Endothelial cell of umbilical vein (primary cell): Measurements from ENCODE around the gene SNX24.

Source experiments
- EZH2 ChIP-seq: IDR thresholded peaks from 2 replicates; pipeline ENCODE4 v1.6.1; 2012; ENCODE audit warnings: borderline replicate concordance, low read depth, mild to moderate bottlenecking, moderate library complexity, low read length, inconsistent platforms; ENCODE audit not compliant: severe bottlenecking
- FOS ChIP-seq: IDR thresholded peaks from 2 replicates; pipeline ENCODE4 v1.6.1; 2011; ENCODE audit warnings: mild to moderate bottlenecking, low read length, moderate library complexity, borderline replicate concordance; ENCODE audit not compliant: insufficient read depth
- GATA2 ChIP-seq: IDR thresholded peaks from 2 replicates; pipeline ENCODE4 v1.7.0; 2011; ENCODE audit warnings: low read depth, mild to moderate bottlenecking, moderate library complexity, mixed read lengths, low read length; ENCODE audit not compliant: insufficient read length, insufficient read depth
- JUN ChIP-seq: IDR thresholded peaks from 2 replicates; pipeline ENCODE4 v1.6.1; 2011; ENCODE audit warnings: borderline replicate concordance, low read depth; ENCODE audit not compliant: insufficient read length, insufficient read depth
- POLR2A ChIP-seq: IDR thresholded peaks from 2 replicates; pipeline ENCODE4 v1.6.1; 2012; ENCODE audit warnings: low read depth, mild to moderate bottlenecking, control low read depth, low read length
- POLR2AphosphoS5 ChIP-seq: IDR thresholded peaks from 2 replicates; pipeline ENCODE4 v1.6.1; 2012; ENCODE audit warnings: low read depth, mild to moderate bottlenecking, control low read depth, low read length, moderate library complexity; ENCODE audit not compliant: insufficient read depth
- TF ChIP-seq, protein P1 (sequence below), 2 donors: IDR thresholded peaks; 1 replicate in 1 of 2; 2 replicates in 1 of 2; pipeline ENCODE4 v1.5.1; 2011; ENCODE audit warnings: low read length in 2 of 2, mild to moderate bottlenecking in 2 of 2, moderate library complexity in 2 of 2, control low read depth in 1 of 2, inconsistent platforms in 1 of 2, low read depth in 1 of 2; ENCODE audit not compliant: insufficient read depth in 1 of 2; ENCODE audit errors: extremely low read depth in 1 of 2
- TF ChIP-seq, protein P2 (sequence below): IDR thresholded peaks from 2 replicates; pipeline ENCODE4 v1.6.1; 2011; ENCODE audit not compliant: insufficient read depth, insufficient read length

- TF ChIP-seq, protein P1, sequence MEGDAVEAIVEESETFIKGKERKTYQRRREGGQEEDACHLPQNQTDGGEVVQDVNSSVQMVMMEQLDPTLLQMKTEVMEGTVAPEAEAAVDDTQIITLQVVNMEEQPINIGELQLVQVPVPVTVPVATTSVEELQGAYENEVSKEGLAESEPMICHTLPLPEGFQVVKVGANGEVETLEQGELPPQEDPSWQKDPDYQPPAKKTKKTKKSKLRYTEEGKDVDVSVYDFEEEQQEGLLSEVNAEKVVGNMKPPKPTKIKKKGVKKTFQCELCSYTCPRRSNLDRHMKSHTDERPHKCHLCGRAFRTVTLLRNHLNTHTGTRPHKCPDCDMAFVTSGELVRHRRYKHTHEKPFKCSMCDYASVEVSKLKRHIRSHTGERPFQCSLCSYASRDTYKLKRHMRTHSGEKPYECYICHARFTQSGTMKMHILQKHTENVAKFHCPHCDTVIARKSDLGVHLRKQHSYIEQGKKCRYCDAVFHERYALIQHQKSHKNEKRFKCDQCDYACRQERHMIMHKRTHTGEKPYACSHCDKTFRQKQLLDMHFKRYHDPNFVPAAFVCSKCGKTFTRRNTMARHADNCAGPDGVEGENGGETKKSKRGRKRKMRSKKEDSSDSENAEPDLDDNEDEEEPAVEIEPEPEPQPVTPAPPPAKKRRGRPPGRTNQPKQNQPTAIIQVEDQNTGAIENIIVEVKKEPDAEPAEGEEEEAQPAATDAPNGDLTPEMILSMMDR (IDR thresholded peaks at IDR 0.05; ENCODE audit: extremely low read depth in 1 of 2, insufficient read depth in 1 of 2, low read depth in 1 of 2, low read length in 2 of 2) = no peak
- TF ChIP-seq POLR2A (no peak), EZH2 (no peak), JUN (no peak), POLR2AphosphoS5 (no peak), FOS (no peak), GATA2 (no peak)
- TF ChIP-seq, protein P2, sequence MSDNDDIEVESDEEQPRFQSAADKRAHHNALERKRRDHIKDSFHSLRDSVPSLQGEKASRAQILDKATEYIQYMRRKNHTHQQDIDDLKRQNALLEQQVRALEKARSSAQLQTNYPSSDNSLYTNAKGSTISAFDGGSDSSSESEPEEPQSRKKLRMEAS = no peak
These were observed 139.7 kb downstream of the SNX24 start for GRCh38 chr5:122985006-122985700.
